GM18505 (cell line): Measurements from ENCODE around the gene FAM120B.
A peak's percentile ranks its signal among the peaks of the same experiment; 100 is the strongest.
"Not testable (repeated sequence)": the region's sequence is repeated elsewhere in the genome, so short reads cannot be mapped to it uniquely, and the experiment has no call there.

ENCODE experiments used
- ATAC-seq: cut with Tn5 transposase; IDR thresholded peaks from one replicate; pipeline ENCODE4 v1.9.1; 2021; ENCODE audit not compliant: unreplicated experiment
- POLR2A ChIP-seq: IDR thresholded peaks from 4 replicates; pipeline ENCODE4 v1.6.1; 2011; ENCODE audit warnings: borderline replicate concordance; ENCODE audit not compliant: insufficient read depth, insufficient read length; ENCODE audit errors: extremely low read depth

The FAM120B gene, protein sequence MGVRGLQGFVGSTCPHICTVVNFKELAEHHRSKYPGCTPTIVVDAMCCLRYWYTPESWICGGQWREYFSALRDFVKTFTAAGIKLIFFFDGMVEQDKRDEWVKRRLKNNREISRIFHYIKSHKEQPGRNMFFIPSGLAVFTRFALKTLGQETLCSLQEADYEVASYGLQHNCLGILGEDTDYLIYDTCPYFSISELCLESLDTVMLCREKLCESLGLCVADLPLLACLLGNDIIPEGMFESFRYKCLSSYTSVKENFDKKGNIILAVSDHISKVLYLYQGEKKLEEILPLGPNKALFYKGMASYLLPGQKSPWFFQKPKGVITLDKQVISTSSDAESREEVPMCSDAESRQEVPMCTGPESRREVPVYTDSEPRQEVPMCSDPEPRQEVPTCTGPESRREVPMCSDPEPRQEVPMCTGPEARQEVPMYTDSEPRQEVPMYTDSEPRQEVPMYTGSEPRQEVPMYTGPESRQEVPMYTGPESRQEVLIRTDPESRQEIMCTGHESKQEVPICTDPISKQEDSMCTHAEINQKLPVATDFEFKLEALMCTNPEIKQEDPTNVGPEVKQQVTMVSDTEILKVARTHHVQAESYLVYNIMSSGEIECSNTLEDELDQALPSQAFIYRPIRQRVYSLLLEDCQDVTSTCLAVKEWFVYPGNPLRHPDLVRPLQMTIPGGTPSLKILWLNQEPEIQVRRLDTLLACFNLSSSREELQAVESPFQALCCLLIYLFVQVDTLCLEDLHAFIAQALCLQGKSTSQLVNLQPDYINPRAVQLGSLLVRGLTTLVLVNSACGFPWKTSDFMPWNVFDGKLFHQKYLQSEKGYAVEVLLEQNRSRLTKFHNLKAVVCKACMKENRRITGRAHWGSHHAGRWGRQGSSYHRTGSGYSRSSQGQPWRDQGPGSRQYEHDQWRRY

DNA sequence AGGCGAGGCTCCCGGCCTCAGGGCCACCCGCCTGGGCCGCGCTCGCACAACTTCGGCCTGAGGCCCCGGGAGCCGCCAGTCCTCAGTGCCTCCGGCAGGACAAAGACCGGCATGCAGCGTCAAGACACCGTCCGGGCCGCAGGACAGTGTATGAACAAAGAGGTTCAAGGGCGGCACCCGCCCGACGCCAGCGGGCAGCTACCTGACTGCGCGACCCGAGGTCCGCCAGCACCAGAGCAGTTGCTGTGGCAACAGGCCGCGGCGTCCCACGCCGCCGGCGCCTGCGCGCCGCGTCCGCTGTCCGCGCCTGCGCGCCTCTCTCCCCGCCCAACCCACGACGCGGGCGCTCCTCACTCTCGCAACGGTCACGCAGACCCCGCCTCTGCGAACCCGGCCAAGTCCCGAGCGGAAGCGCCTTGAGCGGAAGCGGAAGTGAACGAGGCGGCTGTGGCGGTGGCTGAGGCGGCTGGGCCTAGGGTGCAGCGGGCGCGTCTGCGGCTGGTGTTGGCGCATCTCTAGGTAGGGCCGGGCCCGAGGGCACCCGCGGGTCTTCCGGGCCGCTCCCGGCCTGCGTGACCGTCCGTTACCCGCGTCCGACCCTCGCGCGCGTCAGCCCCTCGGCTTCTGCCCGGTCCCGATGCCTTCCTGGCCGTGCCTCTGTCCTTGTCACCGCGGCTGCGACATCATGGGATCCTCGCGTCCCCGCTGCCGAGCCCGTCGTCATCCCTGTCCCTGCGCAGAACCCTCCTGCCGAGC is at the start of gene FAM120B:
TSS of gene FAM120B (plus strand) at position 435 of the 756 bp plus-strand sequence. CDS start 10,633 bp downstream, outside the sequence.
- peak; percentile 96 for ATAC-seq
- TF ChIP-seq POLR2A, result peak; percentile 98

DNA sequence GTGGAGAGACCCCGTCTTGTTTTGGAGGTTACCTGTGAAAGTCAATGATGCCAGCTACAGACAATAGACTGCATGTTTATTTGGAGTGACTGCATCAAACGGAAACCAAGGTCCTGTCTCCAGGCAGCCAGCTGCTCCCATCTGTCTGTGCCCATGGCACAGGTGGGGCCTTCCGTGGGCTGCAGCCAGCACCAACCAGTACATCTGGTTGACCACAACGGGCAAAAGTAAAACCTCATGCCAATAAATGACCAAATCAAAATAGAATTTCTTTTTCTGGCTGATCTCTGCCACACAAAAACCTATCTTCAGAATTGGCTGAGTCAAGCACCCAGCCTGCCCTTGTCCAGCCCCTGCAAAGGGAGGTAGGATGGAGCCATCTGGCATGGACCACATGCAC is 49.2 kb upstream of the FAM120B start:
- TF ChIP-seq POLR2A, result no peak

DNA sequence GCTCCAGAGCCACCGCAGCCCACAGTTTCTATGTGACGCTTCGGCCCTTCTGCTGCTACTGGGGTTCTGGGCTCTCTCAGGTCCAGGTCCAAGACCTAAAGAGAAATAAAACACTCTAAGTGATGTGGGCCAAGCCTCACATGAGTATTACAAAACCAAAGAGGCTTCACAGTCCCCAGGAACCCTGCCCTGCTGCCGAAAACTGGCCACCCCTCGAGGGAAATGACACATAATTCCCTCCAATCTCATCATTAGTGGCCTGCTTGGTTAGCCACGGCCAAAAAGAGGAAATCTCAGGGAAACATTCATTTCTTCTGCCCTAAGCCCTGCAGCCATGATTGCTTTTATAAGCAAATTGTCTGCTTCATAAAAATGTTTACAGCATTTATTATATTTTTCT is 48.2 kb upstream of the FAM120B start:
- no peak for TF ChIP-seq POLR2A
- no peak for ATAC-seq

More for the DNA sequence above, 49.2 kb upstream of the FAM120B start:
- no peak for ATAC-seq

DNA sequence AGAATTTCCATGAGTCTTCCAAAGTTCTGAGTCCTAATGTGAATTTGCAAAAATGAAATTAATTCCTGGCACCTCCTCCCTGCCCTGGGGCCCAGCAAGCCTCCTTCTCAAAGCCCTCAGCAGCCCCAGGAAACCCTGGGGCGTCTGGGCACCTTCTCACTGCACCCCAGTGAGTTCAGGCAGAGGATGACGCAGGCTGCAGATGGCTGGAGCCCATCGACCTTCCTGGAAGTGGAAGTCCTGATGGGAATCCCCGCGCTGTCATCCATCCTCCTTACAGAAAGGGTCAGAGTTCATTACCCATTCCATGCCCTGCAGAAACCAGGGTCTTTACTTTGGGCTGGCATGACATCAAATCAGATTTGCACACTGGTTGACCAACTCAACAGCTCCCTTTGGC is 47.3 kb upstream of the FAM120B start:
- TF ChIP-seq POLR2A, result no peak
- no peak for ATAC-seq

DNA sequence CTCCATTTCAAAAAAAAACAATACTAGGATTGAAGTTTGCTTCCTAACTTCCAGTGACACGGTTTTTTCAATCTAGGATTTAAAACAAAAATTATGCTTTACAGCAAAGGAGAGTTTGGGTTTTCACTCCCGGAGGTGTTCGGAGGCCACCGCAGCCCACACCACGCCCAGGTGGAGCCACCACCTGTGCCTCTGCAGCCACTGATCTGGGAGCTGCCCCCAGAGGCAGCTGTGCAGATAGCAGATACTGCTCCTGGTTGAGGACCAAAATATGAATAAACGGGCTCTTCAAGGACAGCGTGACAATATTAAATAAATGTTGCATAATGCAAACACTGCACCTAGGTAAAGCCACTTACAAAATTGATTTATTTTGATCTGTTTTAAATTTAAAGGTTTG is 45.9 kb upstream of the FAM120B start:
- TF ChIP-seq POLR2A, result no peak
- no peak for ATAC-seq

DNA sequence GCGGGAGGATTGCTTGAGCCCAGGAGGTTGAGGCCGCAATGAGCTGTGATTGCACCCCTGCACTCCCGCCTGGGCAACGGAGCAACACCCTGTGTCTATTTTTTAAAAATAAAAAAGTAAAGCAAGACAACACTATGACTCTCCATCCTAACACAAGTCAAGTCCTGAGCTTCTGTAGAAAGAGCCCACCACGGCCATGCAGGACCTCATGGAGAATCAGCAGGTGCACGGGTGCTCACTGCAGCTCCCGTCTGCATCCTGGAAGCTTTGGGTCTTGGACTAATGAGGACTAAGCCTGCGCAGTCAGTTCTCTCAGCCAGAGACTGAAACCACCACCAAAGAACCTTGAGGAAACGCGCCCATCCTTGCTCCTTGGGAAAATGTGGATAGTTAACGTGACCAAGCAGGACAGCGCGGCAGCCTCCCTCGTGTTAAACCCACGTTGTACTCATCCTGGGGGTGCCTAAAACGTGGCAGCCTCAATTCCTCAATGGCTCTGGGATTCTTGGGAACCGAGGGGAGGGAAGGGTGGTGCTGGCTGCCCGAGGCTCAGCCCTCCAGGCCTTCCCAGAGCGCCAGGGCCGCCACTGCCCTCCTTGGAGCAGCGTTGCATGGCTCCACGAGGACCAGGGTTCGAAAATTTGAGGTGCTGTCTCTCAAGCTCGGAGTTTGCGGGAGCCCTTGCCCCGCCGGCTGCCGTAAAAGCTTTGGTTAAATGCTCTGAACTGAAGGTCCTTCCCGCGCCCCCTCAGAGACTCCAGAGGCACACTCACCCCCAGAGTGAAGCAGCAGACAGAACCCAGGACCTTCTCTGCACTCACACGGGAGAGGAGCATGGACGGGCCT is 44.7 kb upstream of the FAM120B start:
- no peak for ATAC-seq
- TF ChIP-seq POLR2A, result no peak

DNA sequence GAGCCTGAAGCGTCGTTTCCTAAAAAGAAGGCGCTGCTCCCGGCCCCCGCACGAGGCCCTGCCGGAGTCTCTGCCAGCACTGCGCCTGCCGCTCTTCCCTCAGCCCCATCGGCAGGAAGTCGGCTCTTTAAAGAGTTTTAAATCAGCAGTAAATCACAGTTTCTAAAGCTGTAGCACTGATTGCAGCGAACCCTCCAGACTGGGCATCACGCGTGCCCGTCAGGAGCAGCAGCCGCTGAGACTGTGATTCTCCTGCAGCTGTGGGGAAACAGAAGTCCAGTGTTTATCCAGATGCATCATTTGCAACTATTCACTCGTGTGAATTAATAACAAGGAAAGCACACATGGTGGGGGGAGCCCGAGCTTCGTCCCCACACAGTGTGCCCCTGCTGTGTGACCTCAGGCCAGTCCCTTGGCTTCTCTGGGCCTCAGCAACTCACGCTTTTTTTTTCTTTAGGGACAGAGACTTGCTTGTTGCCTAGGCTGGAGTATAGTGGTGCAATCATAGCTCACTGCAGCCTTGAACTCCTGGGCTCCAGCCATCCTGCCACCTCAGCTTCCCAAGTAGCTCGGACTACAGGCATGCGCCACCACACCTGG is 44.0 kb upstream of the FAM120B start:
- TF ChIP-seq POLR2A, result no peak
- ATAC-seq, result no peak

DNA sequence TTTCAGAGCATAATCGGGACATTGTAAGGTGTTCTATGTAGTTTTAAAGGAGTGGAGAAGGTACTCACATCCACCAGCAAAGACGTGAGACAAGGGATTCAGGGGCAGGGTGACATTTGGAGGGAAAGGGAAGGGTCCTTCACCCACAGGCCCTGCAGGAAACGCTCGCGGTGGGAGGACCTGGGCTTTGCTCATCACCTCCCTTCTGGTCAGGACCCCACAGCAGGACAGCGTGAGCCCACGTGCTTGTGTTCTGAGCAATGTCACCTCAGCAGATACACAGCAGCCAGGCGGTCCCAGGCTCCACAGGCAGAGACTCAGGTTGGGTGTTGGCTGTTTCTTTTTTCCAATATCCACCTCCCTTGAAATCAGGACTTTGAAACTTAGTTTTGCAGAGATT is 43.1 kb upstream of the FAM120B start:
- no peak for TF ChIP-seq POLR2A
- no peak for ATAC-seq

DNA sequence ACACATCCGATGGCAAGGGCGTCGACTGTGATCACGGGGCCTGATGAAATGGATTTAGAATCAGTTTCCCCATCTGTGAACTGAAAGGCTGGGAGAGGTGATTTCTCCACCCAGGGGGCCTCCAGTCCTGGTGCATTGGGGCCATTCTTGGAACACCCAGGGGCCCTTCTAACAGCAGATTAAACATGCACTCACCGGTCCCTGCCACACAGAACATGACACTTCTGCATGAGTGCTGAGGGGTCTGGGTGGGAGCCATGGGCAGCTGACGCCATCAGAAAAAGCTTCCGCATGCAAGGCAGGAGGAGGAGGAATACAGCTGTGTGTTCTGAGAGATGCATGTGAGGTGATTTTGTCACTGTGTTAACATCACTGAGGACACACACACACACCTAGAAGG is 42.5 kb upstream of the FAM120B start:
- TF ChIP-seq POLR2A, result no peak
- no peak for ATAC-seq

DNA sequence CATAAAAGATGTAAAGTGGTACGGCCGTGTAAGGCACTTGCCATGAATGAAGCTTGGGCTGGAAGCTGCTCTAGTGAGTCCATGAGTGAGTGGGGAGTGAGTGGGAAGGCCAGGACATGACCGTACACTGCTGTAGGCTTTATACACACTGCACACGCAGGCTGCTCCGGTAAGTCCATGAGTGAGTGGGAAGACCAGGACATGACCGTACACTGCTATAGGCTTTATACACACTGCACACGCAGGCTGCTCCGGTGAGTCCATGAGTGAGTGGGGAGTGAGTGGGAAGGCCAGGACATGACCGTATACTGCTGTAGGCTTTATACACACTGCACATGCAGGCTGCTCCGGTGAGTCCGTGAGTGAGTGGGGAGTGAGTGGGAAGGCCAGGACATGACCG is 41.9 kb upstream of the FAM120B start:
- not testable (repeated sequence) for ATAC-seq

DNA sequence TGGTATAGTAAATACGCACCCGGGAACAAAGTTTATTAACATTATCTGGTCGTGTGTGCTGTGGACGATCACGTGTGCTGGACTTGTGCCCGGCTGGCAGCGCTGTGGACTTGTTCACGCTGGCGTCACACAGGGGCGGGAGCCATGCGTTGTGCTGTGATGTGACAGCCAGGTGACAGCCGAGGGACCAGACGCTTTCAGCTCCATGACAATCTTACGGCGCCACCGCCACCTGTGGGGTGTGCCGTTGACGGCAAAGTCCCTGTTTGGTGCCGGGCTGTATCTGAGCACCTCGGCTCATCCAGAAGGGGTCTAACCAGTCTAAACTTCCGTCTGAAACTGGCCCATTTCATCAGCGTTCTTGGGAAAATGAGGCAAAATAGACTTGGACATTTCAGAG is 40.9 kb upstream of the FAM120B start:
- no peak for ATAC-seq
- no peak for TF ChIP-seq POLR2A
